ENCODE results near the gene LSM3. TPM values are rescaled to one million over a fixed set of nuclear protein-coding genes. Genes with fewer than 3 reads are reported as not detected.
"Not testable (repeated sequence)": the region's sequence is repeated elsewhere in the genome, so short reads cannot be mapped to it uniquely, and the experiment has no call there.

Gene LSM3
- total RNA-seq, 1 experiment from 2014 or later: 17.7 TPM

DNA sequence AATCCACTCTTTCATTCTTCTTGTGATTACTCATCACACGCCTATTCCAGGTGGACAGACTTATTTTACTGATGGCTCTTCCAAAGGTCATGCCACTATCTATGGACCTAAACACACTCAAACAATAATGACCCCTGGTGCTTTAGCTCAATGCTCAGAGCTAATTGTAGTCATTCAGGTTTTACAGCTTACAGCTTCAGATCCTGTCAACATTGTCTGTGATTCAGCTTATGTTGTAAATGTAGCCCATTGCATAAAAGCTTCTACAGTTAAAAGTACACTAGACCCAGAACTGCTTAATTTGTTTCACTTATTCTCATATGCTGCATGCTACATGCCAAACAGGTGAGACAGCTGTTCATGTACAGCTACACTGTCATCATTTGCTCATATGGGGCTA, 49.2 kb downstream of the LSM3 start:
- CTCF ChIA-PET: interaction anchor here (0.9 kb wide), 1 partner anchor 24 kb away, joined by 5 read pairs; no protein-coding TSS in a partner anchor
- Mint-ChIP-seq H3K4me3 (ENCODE audit: low read depth, unreplicated experiment) (no peak overlapping the region), H3K36me3 (ENCODE audit: insufficient read depth, unreplicated experiment) (no peaks in the 10 kb centered on the region), H3K27ac (ENCODE audit: unreplicated experiment) (peak overlapping the region; percentile 24), H3K27me3 (ENCODE audit: unreplicated experiment) (no peaks in the 10 kb centered on the region), H3K9me3 (ENCODE audit: low read depth, unreplicated experiment) (peaks cover 6% of the 10 kb centered on the region), H3K4me1 (ENCODE audit: low read depth, unreplicated experiment) (peaks cover 72% of the 10 kb centered on the region)
- TF ChIP-seq, protein P1, sequence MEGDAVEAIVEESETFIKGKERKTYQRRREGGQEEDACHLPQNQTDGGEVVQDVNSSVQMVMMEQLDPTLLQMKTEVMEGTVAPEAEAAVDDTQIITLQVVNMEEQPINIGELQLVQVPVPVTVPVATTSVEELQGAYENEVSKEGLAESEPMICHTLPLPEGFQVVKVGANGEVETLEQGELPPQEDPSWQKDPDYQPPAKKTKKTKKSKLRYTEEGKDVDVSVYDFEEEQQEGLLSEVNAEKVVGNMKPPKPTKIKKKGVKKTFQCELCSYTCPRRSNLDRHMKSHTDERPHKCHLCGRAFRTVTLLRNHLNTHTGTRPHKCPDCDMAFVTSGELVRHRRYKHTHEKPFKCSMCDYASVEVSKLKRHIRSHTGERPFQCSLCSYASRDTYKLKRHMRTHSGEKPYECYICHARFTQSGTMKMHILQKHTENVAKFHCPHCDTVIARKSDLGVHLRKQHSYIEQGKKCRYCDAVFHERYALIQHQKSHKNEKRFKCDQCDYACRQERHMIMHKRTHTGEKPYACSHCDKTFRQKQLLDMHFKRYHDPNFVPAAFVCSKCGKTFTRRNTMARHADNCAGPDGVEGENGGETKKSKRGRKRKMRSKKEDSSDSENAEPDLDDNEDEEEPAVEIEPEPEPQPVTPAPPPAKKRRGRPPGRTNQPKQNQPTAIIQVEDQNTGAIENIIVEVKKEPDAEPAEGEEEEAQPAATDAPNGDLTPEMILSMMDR (IDR thresholded peaks at IDR 0.05; ENCODE audit: unreplicated experiment): no peak
- BruUV-seq (replicated peaks): no TSS peak
- DNase-seq: no peak
- intact Hi-C loops (cut with micrococcal nuclease; ENCODE audit: unreplicated experiment): no loop called here

DNA sequence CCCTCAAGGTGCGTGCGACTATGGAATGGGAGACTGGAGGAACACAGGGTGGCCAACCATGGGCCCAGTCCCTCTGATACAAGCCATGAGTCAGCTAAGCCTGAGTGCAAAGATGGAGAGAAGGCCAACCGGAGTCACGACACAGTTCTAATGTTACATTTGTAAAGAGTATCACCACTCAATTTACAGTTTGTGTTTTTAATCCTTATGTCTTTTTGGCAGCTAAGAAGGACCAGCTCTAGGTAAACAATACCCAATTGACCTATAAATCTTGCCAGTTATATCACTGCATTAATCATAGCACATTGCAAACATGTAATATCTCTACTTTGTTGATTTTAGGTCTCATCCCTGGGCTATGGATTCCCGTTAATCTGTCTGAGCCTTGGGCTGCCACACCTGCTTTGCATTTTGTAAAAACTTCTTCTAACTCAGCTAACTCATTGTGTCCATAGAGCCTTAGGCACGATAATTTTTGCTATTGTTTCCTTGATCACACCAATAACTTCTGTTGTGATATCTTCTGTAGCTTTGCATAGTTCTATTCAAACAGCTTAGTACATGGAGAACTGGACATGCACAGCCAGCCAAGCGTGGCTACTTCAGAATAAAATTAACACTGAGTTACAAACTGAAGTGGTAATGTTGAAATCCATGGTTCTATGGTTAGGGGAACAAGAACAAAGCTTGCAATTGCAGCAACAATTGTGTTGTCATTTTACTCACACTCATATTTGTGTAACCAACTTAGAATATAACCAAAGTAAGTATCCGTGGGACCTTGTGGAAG, 50.3 kb downstream of the LSM3 start:
- intact Hi-C loops (cut with micrococcal nuclease; ENCODE audit: unreplicated experiment): no loop called here
- peaks cover 12% of the 10 kb centered on the region for H3K9me3 Mint-ChIP-seq (ENCODE audit: low read depth, unreplicated experiment)
- BruUV-seq (replicated peaks): no TSS peak
- H3K4me1 Mint-ChIP-seq (ENCODE audit: low read depth, unreplicated experiment): peaks cover 75% of the 10 kb centered on the region
- H3K4me3 Mint-ChIP-seq (ENCODE audit: low read depth, unreplicated experiment): no peak overlapping the region
- CTCF ChIA-PET: no interaction called here
- no peak for DNase-seq
- TF ChIP-seq, protein P1 (IDR thresholded peaks at IDR 0.05; ENCODE audit: unreplicated experiment): no peak
- no peaks in the 10 kb centered on the region for H3K36me3 Mint-ChIP-seq (ENCODE audit: insufficient read depth, unreplicated experiment)
- H3K27ac Mint-ChIP-seq (ENCODE audit: unreplicated experiment): no peak overlapping the region
- H3K27me3 Mint-ChIP-seq (ENCODE audit: unreplicated experiment): no peaks in the 10 kb centered on the region

DNA sequence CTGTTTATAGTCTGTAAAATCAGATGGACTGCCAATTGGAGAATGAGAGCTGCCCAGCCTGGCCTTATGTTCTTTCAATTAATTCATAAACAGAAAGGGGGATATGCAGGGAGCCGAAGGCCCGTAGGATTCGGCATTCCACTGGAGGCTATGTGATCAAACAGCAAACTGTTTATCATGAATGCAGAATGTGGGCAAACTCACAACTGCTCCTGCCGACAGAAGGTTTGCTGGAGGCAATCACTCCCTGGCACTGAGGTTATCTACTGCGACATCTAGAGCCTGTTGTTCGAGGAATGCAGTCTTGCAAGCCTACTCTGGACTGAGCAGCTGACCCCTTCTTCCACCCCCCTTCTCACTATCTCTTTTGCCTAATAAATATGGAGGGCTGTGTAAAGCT, 51.1 kb downstream of the LSM3 start:
- DNase-seq; H3K27ac Mint-ChIP-seq (ENCODE audit: unreplicated experiment); H3K27me3 Mint-ChIP-seq (ENCODE audit: unreplicated experiment); BruUV-seq (replicated peaks); H3K36me3 Mint-ChIP-seq (ENCODE audit: insufficient read depth, unreplicated experiment); intact Hi-C loops (cut with micrococcal nuclease; ENCODE audit: unreplicated experiment); H3K4me3 Mint-ChIP-seq (ENCODE audit: low read depth, unreplicated experiment); CTCF ChIA-PET: not testable (repeated sequence)
- peaks cover 78% of the 10 kb centered on the region for H3K4me1 Mint-ChIP-seq (ENCODE audit: low read depth, unreplicated experiment)
- H3K9me3 Mint-ChIP-seq (ENCODE audit: low read depth, unreplicated experiment): peaks cover 12% of the 10 kb centered on the region

DNA sequence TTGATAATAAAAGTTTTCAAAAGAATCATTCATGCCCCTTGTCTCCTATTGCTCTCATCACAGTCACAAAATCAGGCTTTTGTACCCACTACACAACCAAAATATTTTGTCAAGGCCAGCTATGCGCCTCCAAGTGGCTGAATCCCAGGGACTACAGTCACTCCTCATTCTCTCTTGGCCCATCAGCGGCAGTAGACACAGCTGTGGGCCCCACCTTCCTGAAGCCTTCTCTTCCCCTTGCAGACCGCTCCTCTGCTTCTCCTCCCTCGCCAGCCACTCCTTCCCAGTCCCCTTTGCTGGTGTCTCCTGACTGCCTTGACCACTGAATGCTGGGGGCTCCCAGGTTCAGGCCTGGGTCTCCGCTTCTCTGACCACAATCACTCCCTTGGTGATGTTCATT, 52.1 kb downstream of the LSM3 start:
- CTCF ChIA-PET: interaction anchor here (0.6 kb wide), 1 partner anchor 149 kb away, joined by 3 read pairs; no protein-coding TSS in a partner anchor
- Mint-ChIP-seq H3K27ac (ENCODE audit: unreplicated experiment) (no peak overlapping the region), H3K27me3 (ENCODE audit: unreplicated experiment) (no peaks in the 10 kb centered on the region), H3K36me3 (ENCODE audit: insufficient read depth, unreplicated experiment) (peaks cover 6% of the 10 kb centered on the region), H3K4me3 (ENCODE audit: low read depth, unreplicated experiment) (no peak overlapping the region), H3K9me3 (ENCODE audit: low read depth, unreplicated experiment) (peaks cover 12% of the 10 kb centered on the region), H3K4me1 (ENCODE audit: low read depth, unreplicated experiment) (peaks cover 77% of the 10 kb centered on the region)
- TF ChIP-seq, protein P1 (IDR thresholded peaks at IDR 0.05; ENCODE audit: unreplicated experiment): no peak
- intact Hi-C loops (cut with micrococcal nuclease; ENCODE audit: unreplicated experiment): no loop called here
- BruUV-seq (replicated peaks): no TSS peak
- DNase-seq: no peak

Measured in Calu3 (cell line).